ENCODE data around the gene CBARP. TPM values are rescaled to one million over a fixed set of nuclear protein-coding genes. Genes with fewer than 3 reads are reported as not detected.

The CBARP gene
- total RNA-seq, 2 donors from 2014 or later = 0.33 to 0.78 TPM

DNA sequence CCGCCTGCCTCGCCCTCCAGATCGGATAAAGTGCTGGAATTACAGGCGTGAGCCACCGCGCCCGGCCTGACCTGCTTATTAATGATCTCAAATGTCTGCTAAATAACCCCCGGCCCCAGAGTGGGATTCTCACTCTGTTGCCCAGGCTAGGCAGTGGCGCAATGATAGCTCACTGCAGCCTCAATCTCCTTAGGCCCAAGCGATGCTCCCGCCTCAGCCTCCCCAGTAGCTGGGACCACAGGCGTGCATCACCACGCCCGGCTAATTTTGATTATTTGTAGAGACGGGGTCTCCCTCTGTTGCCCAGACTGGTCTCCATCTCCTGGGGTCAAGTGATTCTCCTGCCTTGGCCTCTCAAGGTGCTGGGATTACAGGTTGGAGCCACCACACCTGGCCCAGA, 3.1 kb upstream of the CBARP start:
- intact Hi-C loops (cut with DNase I) = no loop called here
- WGBS, 2 donors = 54 to 57% methylated on average over 9 to 15 of the region's 15 CpGs
- Histone ChIP-seq H3K4me3 (no peak overlapping the region), H3K27ac (peak overlapping the region in 3 of 4 donors; percentile 78 to 100 (median 90)), H3K4me1 (peaks cover 69% of the 10 kb centered on the region), H3K36me3 (replicated peaks in 1 of 2; ENCODE audit: insufficient read depth in 1 of 2, low read depth in 2 of 2) (no peaks in the 10 kb centered on the region), H3K27me3 (no peaks in the 10 kb centered on the region), H3K9me3 (no peaks in the 10 kb centered on the region)
- TF ChIP-seq, protein P1, sequence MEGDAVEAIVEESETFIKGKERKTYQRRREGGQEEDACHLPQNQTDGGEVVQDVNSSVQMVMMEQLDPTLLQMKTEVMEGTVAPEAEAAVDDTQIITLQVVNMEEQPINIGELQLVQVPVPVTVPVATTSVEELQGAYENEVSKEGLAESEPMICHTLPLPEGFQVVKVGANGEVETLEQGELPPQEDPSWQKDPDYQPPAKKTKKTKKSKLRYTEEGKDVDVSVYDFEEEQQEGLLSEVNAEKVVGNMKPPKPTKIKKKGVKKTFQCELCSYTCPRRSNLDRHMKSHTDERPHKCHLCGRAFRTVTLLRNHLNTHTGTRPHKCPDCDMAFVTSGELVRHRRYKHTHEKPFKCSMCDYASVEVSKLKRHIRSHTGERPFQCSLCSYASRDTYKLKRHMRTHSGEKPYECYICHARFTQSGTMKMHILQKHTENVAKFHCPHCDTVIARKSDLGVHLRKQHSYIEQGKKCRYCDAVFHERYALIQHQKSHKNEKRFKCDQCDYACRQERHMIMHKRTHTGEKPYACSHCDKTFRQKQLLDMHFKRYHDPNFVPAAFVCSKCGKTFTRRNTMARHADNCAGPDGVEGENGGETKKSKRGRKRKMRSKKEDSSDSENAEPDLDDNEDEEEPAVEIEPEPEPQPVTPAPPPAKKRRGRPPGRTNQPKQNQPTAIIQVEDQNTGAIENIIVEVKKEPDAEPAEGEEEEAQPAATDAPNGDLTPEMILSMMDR (IDR thresholded peaks at IDR 0.05) = no peak
- TF ChIP-seq POLR2A (IDR thresholded peaks at IDR 0.05) = no peak
- DNase-seq (no peak), ATAC-seq (no peak)

DNA sequence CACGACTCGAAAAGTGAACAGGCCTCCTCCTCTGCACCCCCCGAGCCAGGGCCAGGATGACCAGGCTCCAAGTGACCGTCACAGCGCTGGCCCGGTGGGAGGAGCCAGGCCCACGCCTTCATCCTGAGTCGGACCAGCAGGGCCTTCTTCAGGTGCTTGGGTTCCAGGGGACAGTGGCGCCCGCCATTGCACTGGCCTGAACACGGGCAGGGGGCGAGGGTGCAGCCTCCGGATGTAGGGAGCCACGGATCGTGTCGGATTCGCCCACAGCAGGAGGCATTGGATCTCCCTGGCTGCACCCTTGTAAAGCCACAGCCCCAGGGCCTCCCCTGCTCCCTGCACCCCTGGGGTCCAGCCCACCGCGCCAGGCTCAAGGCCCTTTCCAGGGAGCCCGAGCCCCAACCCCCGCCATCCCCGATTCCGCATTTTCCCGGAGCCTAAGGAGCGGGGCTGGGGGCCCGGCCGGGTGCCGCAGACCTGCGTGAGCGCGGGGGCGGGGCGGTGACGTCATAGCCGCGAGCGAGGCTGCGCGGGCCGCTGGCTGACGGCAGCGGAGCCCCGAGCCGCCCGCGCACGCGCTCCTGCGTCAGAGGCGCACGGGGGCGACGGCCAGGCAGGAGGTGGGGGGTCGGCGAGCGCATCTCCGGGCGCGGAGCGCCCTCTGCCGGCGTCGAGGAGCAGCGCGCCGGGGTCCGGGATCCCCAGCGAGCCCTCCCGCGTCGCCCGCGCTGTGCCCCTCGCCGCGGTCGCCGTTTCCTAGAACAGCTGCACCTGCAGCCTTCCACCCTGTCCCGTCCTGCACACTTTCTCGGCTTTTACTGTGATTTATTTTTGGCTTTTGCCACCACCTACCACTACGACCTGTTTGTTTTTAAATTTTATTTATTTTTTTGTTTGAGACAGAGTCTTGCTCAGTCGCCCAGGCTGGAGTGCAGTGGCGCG, 2.3 kb upstream of the CBARP start:
- Histone ChIP-seq H3K4me3 (no peak overlapping the region), H3K36me3 (replicated peaks in 1 of 2; ENCODE audit: insufficient read depth in 1 of 2, low read depth in 2 of 2) (no peaks in the 10 kb centered on the region), H3K27me3 (no peaks in the 10 kb centered on the region), H3K4me1 (peaks cover 61% of the 10 kb centered on the region), H3K27ac (peak overlapping the region; percentile 26 to 100 (median 80)), H3K9me3 (no peaks in the 10 kb centered on the region)
- TF ChIP-seq POLR2A (IDR thresholded peaks at IDR 0.05) = no peak
- TF ChIP-seq, protein P1 (IDR thresholded peaks at IDR 0.05) = peak; percentile 61 to 98 (median 85)
- 12 to 15% methylated on average over 16 to 70 of the region's 84 CpGs for WGBS, 2 donors
- ATAC-seq = peak; percentile 31
- intact Hi-C loops (cut with DNase I) = no loop called here
- DNase-seq = peak; percentile 79 to 88 (median 83)

DNA sequence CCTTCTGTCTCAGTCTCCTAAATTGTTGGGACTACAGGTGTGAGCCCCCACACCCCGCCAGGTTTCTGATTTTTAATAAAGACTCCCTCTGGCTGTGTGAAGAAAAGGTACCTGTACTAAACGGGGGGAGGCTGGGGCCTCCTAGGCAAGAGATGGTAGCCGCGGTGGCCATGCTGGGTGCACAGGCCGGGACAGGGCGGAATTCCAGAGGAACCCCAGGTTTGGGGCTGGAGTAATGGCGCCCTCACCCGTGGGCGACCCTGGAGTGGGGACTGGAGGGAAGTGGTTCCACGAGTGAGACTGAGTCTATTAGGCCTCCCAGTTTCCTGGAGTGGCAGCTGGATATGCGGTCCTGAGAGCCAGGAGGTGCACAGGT, 1.6 kb upstream of the CBARP start:
- no peak for DNase-seq

GRCh38 chr19:1238369-1239303, 831 bp upstream of the CBARP start:
- no peak overlapping the region for H3K4me3 ChIP-seq
- DNase-seq = no peak
- intact Hi-C loops (cut with DNase I) = no loop called here
- TF ChIP-seq, protein P1 (IDR thresholded peaks at IDR 0.05) = no peak
- TF ChIP-seq POLR2A (IDR thresholded peaks at IDR 0.05) = no peak
- H3K27me3 ChIP-seq = no peaks in the 10 kb centered on the region
- ATAC-seq = no peak
- WGBS, 2 donors = 70 to 78% methylated on average over 32 to 34 of the region's 34 CpGs
- no peaks in the 10 kb centered on the region for H3K36me3 ChIP-seq (replicated peaks in 1 of 2; ENCODE audit: insufficient read depth in 1 of 2, low read depth in 2 of 2)
- peaks cover 57% of the 10 kb centered on the region for H3K4me1 ChIP-seq
- no peaks in the 10 kb centered on the region for H3K9me3 ChIP-seq
- H3K27ac ChIP-seq = peak overlapping the region in 1 of 4 donors; percentile 81

More for the DNA sequence above, 1.6 kb upstream of the CBARP start:
- Histone ChIP-seq H3K27ac (peak overlapping the region; percentile 26 to 100 (median 80)), H3K36me3 (replicated peaks in 1 of 2; ENCODE audit: insufficient read depth in 1 of 2, low read depth in 2 of 2) (no peaks in the 10 kb centered on the region), H3K4me1 (peaks cover 57% of the 10 kb centered on the region), H3K4me3 (no peak overlapping the region), H3K27me3 (no peaks in the 10 kb centered on the region), H3K9me3 (no peaks in the 10 kb centered on the region)
- ATAC-seq = no peak
- intact Hi-C loops (cut with DNase I) = no loop called here
- 78 to 84% methylated on average over 9 to 11 of the region's 11 CpGs for WGBS, 2 donors
- TF ChIP-seq POLR2A (IDR thresholded peaks at IDR 0.05) = no peak
- TF ChIP-seq, protein P1 (IDR thresholded peaks at IDR 0.05) = no peak
